SW 1271 (cell line): ENCODE measurements around the gene METTL2B.
"Not testable (repeated sequence)": the region's sequence is repeated elsewhere in the genome, so short reads cannot be mapped to it uniquely, and the experiment has no call there.

Source experiments
- DNase-seq, 2 experiments: peaks; one replicate each; lab custom pipeline; 2025; lab: John Stamatoyannopoulos, UW

METTL2B gene

GRCh38 chr7:128455543-128456254, 20.8 kb upstream of the METTL2B start, which contains the start of gene HILPDA:
Gene HILPDA (plus strand): TSS chr7:128455878. CDS start chr7:128457269, 1,391 bp downstream.
- DNase-seq = peak; percentile 59 to 84

- no peak for DNase-seq
Observed at GRCh38 chr7:128456255-128456725, 20.3 kb upstream of the METTL2B start.

GRCh38 chr7:128457385-128457784, 19.2 kb upstream of the METTL2B start:
- not testable (repeated sequence) for DNase-seq

- no peak for DNase-seq
Observed at GRCh38 chr7:128458956-128459355, 17.6 kb upstream of the METTL2B start.

- peak; percentile 16 to 49 for DNase-seq
Observed at GRCh38 chr7:128459394-128459878, 17.1 kb upstream of the METTL2B start.

GRCh38 chr7:128462460-128462859, 14.1 kb upstream of the METTL2B start:
- no peak for DNase-seq

GRCh38 chr7:128463345-128463744, 13.2 kb upstream of the METTL2B start:
- DNase-seq = not testable (repeated sequence)

GRCh38 chr7:128463933-128464332, 12.6 kb upstream of the METTL2B start:
- DNase-seq = not testable (repeated sequence)

GRCh38 chr7:128466871-128467270, 9.7 kb upstream of the METTL2B start:
- not testable (repeated sequence) for DNase-seq

- not testable (repeated sequence) for DNase-seq
Observed at GRCh38 chr7:128477336-128477690, 765 bp downstream of the METTL2B start.

GRCh38 chr7:128479082-128479481, 2.5 kb downstream of the METTL2B start:
- DNase-seq = not testable (repeated sequence)

GRCh38 chr7:128488134-128488533, 11.6 kb downstream of the METTL2B start:
- DNase-seq = not testable (repeated sequence)

GRCh38 chr7:128497405-128497804, 20.9 kb downstream of the METTL2B start:
- DNase-seq = no peak

- not testable (repeated sequence) for DNase-seq
Observed at GRCh38 chr7:128505416-128505815, 28.9 kb downstream of the METTL2B start.

- DNase-seq = not testable (repeated sequence)
Observed at GRCh38 chr7:128506819-128507218, 30.3 kb downstream of the METTL2B start.

- DNase-seq = not testable (repeated sequence)
Observed at GRCh38 chr7:128507321-128507993, 30.9 kb downstream of the METTL2B start.

- DNase-seq = not testable (repeated sequence)
Observed at GRCh38 chr7:128511692-128512091, 35.1 kb downstream of the METTL2B start.

GRCh38 chr7:128515232-128515631, 38.7 kb downstream of the METTL2B start:
- not testable (repeated sequence) for DNase-seq

- not testable (repeated sequence) for DNase-seq
Observed at GRCh38 chr7:128517023-128517422, 40.5 kb downstream of the METTL2B start.

- peak in 1 of 2 experiments; percentile 37 for DNase-seq
Observed at GRCh38 chr7:128523226-128523931, 46.8 kb downstream of the METTL2B start.

- DNase-seq = not testable (repeated sequence)
Observed at GRCh38 chr7:128523932-128524524, 47.5 kb downstream of the METTL2B start.

GRCh38 chr7:128525584-128525983, 49.0 kb downstream of the METTL2B start:
- not testable (repeated sequence) for DNase-seq
